Ectodermal cell (in vitro differentiated cells): Measurements from ENCODE around the gene COQ8A.

ENCODE experiments used
- H3K27ac ChIP-seq: 2 replicates; pipeline ENCODE4 v1.7.0; 2013; ENCODE audit warnings: mild to moderate bottlenecking, low read depth, low read length; ENCODE audit not compliant: insufficient read depth, poor library complexity, severe bottlenecking
- H3K27me3 ChIP-seq: 2 replicates; pipeline ENCODE4 v1.7.0; 2013; ENCODE audit warnings: mild to moderate bottlenecking, low read length; ENCODE audit not compliant: insufficient read depth, control insufficient read depth, poor library complexity, severe bottlenecking
- H3K36me3 ChIP-seq: one replicate; pipeline ENCODE4 v1.7.0; 2013; ENCODE audit warnings: low read length; ENCODE audit not compliant: control insufficient read depth, insufficient read depth
- H3K4me1 ChIP-seq: one replicate; pipeline ENCODE4 v1.7.0; 2013; ENCODE audit warnings: low read length; ENCODE audit not compliant: control insufficient read depth, insufficient read depth
- H3K4me3 ChIP-seq: 2 replicates; pipeline ENCODE4 v1.7.0; 2013; ENCODE audit warnings: low read depth, low read length, control low read depth; ENCODE audit not compliant: insufficient read depth
- H3K9me3 ChIP-seq: 2 replicates; pipeline ENCODE4 v1.7.0; 2013; ENCODE audit warnings: mild to moderate bottlenecking, low read length, moderate library complexity; ENCODE audit not compliant: control insufficient read depth
- WGBS, 2 experiments: methylation state at CpG; one replicate each; pipeline ENCODE4 v1.1.7; 2013; ENCODE audit warnings: missing lambda C conversion rate in 2 of 2; 5-methylcytosine and 5-hydroxymethylcytosine counted together

The COQ8A gene

GRCh38 chr1:226983992-226984364 is 43.9 kb downstream of the COQ8A start:
- H3K4me3 ChIP-seq: no peak overlapping the region
- WGBS, 2 experiments: 94% methylated on average over 5 of the region's 5 CpGs
- no peaks in the 10 kb centered on the region for H3K27me3 ChIP-seq
- H3K9me3 ChIP-seq: no peaks in the 10 kb centered on the region
- H3K4me1 ChIP-seq: peaks cover 17% of the 10 kb centered on the region
- no peak overlapping the region for H3K27ac ChIP-seq
- H3K36me3 ChIP-seq: peaks cover 3% of the 10 kb centered on the region

DNA sequence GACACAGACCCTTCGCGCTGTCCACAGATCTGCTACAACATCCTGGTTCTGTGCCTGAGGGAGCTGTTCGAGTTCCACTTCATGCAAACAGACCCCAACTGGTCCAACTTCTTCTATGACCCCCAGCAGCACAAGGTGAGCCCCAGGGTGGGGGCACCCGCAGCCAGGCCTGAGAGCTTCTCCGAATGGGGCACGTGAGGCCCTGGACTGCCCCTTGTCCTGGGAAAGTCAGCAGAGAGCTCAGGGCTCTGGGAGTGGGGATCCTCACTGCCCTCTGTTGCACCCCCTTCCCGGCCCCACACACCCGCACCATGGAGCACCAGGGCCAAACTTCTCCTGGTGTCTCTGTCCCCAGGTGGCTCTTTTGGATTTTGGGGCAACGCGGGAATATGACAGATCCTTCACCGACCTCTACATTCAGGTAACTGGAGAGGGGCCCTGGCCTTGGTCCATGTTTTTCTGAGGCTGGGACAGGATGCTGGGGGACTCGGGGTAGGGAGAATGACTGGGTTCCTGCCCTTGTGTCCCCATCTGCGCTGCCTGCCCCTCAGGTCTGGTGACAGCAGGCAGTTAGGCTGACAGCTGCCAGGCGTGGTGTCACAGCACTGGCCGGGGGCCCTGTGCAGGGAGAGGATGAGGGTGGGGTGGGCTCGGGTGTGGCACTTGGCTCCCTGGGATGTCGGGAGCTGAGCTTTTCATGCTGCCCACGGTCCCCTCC is 44.6 kb downstream of the COQ8A start:
- no peak overlapping the region for H3K27ac ChIP-seq
- no peaks in the 10 kb centered on the region for H3K9me3 ChIP-seq
- 92 to 94% methylated on average over 18 of the region's 18 CpGs for WGBS, 2 experiments
- H3K36me3 ChIP-seq: peaks cover 3% of the 10 kb centered on the region
- H3K27me3 ChIP-seq: no peaks in the 10 kb centered on the region
- peaks cover 17% of the 10 kb centered on the region for H3K4me1 ChIP-seq
- no peak overlapping the region for H3K4me3 ChIP-seq

DNA sequence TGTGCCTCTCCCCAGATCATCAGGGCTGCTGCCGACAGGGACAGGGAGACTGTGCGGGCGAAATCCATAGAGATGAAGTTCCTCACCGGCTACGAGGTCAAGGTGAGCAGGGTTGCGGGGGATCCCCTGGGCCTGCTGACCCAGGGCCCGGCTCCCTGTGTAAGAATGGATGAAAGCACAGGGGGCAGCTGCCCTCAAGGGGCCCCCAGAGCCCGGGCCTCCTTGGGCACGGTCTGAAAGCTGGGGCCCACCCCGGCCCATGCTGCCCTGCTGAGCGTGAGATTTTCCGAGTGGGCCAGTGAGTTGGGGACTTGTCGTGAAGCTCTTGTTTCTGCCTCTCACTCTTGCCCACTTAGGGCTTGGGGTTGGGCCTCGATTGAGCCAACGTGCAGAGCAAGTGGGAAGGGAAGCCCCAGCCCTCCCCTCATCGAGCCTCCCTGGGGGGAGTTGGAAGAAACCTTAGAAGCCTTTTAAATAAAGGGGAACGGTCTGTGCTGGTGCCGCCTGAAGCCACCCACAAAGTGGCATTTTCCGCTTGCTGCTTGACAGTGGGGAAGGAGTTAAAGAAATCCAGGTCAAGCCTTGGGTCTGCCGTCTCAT is 45.2 kb downstream of the COQ8A start:
- no peak overlapping the region for H3K27ac ChIP-seq

GRCh38 chr1:226985839-226986463 is 45.9 kb downstream of the COQ8A start:
- WGBS, 2 experiments: 92 to 94% methylated on average over 25 of the region's 25 CpGs
- Histone ChIP-seq H3K27me3 (no peaks in the 10 kb centered on the region), H3K36me3 (peaks cover 3% of the 10 kb centered on the region), H3K27ac (no peak overlapping the region), H3K4me1 (peaks cover 17% of the 10 kb centered on the region), H3K9me3 (no peaks in the 10 kb centered on the region), H3K4me3 (no peak overlapping the region)

More for the DNA sequence above, 45.2 kb downstream of the COQ8A start:
- 88 to 90% methylated on average over 20 of the region's 20 CpGs for WGBS, 2 experiments
- Histone ChIP-seq H3K27me3 (no peaks in the 10 kb centered on the region), H3K4me1 (peaks cover 17% of the 10 kb centered on the region), H3K4me3 (no peak overlapping the region), H3K36me3 (peaks cover 3% of the 10 kb centered on the region), H3K9me3 (no peaks in the 10 kb centered on the region)

DNA sequence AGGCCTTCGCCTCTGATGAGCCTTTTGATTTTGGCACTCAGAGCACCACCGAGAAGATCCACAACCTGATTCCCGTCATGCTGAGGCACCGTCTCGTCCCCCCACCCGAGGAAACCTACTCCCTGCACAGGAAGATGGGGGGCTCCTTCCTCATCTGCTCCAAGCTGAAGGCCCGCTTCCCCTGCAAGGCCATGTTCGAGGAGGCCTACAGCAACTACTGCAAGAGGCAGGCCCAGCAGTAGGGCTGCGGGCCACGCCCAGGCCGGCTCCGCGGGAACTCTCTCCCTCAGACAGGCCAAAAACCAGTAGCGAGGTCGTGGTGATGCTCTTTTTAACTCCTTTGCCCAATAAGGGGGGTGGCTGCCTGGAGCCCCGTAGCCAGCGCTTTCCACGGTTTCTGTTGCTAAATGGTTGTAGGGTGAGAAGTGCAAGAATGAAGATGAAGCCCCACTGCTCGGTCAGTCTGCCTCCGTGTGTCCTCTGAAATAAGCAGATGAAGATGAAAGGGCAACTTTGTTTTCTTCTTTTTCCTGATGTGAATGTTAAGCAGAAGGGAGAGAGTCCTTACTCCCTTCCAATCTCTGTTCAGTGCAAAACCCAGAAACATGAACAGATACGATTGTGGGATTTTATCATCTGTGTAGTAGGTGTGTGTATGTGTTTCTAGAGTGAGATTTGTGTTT is 46.5 kb downstream of the COQ8A start:
- 94 to 95% methylated on average over 21 of the region's 21 CpGs for WGBS, 2 experiments
- peaks cover 3% of the 10 kb centered on the region for H3K36me3 ChIP-seq
- H3K4me1 ChIP-seq: peaks cover 17% of the 10 kb centered on the region
- no peak overlapping the region for H3K4me3 ChIP-seq
- H3K27ac ChIP-seq: no peak overlapping the region
- no peaks in the 10 kb centered on the region for H3K9me3 ChIP-seq
- no peaks in the 10 kb centered on the region for H3K27me3 ChIP-seq

DNA sequence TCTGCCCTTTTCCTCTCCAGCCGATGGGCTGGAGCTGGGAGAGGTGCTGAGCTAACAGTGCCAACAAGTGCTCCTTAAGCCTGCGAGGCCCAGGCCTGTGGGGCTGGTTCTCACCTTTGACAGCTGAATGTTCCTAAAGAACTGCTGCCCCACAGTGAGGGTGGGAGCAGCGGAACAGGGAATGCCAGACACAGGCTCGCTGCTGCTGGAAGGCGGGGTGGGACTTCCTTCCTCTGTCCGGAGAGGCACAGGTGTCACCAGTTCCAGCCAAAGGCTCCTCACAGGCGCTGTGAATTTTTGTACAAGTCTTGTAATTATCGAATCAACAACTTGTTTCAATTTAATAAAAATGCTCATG is 47.1 kb downstream of the COQ8A start:
- no peaks in the 10 kb centered on the region for H3K27me3 ChIP-seq
- H3K36me3 ChIP-seq: peaks cover 3% of the 10 kb centered on the region
- no peak overlapping the region for H3K27ac ChIP-seq
- WGBS, 2 experiments: 89% methylated on average over 8 of the region's 8 CpGs
- no peak overlapping the region for H3K4me3 ChIP-seq
- no peaks in the 10 kb centered on the region for H3K9me3 ChIP-seq
- peaks cover 17% of the 10 kb centered on the region for H3K4me1 ChIP-seq

DNA sequence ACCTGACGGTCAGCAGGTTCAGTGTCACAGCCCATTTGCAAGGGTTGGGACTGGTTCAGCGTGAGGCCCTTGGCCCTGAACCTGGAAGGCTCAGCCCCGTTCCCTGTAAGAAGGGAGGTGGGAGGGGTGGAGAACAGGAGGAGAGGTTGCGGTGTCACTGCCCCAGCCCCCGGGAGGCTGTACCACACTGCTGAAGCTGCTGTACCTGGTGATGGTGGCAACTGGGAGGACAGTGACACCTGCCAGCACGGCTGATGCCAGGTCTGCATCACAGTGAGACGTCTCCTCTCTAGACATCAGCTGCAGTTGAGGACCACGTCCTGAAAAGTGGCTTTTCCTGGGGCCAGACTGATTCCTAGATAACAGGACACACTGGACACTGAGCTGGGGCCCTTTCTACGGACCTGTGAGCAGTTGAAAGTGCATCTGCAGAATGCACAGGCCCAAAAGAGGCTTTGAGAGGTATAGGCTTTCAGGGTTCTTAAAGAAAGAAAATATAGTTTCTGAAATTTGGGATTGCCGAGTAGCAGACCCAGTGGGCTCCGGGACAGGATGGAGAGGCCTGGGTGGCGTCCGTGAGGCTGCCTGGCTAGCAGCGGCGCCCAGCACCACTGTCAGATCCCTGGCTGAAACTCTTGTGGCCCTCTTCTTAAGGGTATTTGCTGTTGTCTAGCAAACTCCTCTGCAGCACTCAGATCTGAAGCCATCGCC is 47.7 kb downstream of the COQ8A start:
- Histone ChIP-seq H3K4me1 (peaks cover 20% of the 10 kb centered on the region), H3K27ac (peak overlapping the region; percentile 67), H3K36me3 (peaks cover 3% of the 10 kb centered on the region), H3K4me3 (no peak overlapping the region), H3K27me3 (no peaks in the 10 kb centered on the region), H3K9me3 (no peaks in the 10 kb centered on the region)
- WGBS, 2 experiments: 87 to 89% methylated on average over 16 of the region's 16 CpGs

DNA sequence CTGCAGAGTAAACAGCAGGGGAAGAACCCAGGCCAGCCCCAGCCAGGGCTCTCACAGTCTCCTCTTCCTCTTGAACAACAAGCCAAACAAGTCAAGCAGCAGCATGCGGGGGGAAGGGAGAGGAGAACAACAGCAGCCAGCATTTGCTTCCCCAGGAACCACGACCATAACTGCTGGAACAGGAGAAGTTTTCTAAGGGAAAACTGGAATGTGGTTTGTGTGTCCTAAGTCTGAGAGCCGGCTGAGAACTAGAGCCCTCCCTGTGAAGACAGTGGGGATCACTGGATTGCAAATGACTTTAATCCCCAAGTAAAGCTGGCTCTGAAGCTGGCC is 48.2 kb downstream of the COQ8A start:
- Histone ChIP-seq H3K4me3 (no peak overlapping the region), H3K9me3 (no peaks in the 10 kb centered on the region), H3K4me1 (peaks cover 25% of the 10 kb centered on the region), H3K27me3 (no peaks in the 10 kb centered on the region), H3K36me3 (peaks cover 3% of the 10 kb centered on the region), H3K27ac (peak overlapping the region; percentile 67)
- 34 to 35% methylated on average over 3 of the region's 3 CpGs for WGBS, 2 experiments

GRCh38 chr1:226989085-226989920 is 49.2 kb downstream of the COQ8A start:
- H3K9me3 ChIP-seq: no peaks in the 10 kb centered on the region
- H3K36me3 ChIP-seq: peaks cover 3% of the 10 kb centered on the region
- H3K4me3 ChIP-seq: no peak overlapping the region
- no peaks in the 10 kb centered on the region for H3K27me3 ChIP-seq
- H3K27ac ChIP-seq: no peak overlapping the region
- WGBS, 2 experiments: 91 to 96% methylated on average over 12 of the region's 12 CpGs
- peaks cover 35% of the 10 kb centered on the region for H3K4me1 ChIP-seq
